Hepatocyte (in vitro differentiated cells): ENCODE data around the gene OR2W3. TPM values are rescaled to one million over a fixed set of nuclear protein-coding genes. Genes with fewer than 3 reads are reported as not detected.

Experiments used
- DNase-seq: peaks from one replicate; pipeline ENCODE4 v3.0.0-alpha.2; 2016; ENCODE audit warnings: low spot score
- H2AFZ ChIP-seq: fragments of 200-600 bp; sonication (generic); 2 replicates; pipeline ENCODE4 v1.6.0; 2016; ENCODE audit warnings: antibody characterized with exemption, mild to moderate bottlenecking
- H3K27ac ChIP-seq: fragments of 200-600 bp; sonication (generic); 2 replicates; pipeline ENCODE4 v1.5.1; 2016; ENCODE audit warnings: mild to moderate bottlenecking
- H3K27me3 ChIP-seq: fragments of 200-600 bp; sonication (generic); 2 replicates; pipeline ENCODE4 v1.6.1; 2016
- H3K36me3 ChIP-seq: fragments of 200-600 bp; sonication (generic); replicated peaks from 2 replicates; pipeline ENCODE4 v1.5.1; 2016; ENCODE audit warnings: low read depth; ENCODE audit not compliant: insufficient read depth
- H3K4me1 ChIP-seq: fragments of 200-600 bp; sonication (generic); 2 replicates; pipeline ENCODE4 v1.5.1; 2016; ENCODE audit warnings: mild to moderate bottlenecking, moderate library complexity; ENCODE audit not compliant: insufficient read depth
- H3K4me2 ChIP-seq: fragments of 200-600 bp; sonication (generic); 2 replicates; pipeline ENCODE4 v1.6.0; 2016
- H3K4me3 ChIP-seq: fragments of 200-600 bp; sonication (generic); 2 replicates; pipeline ENCODE4 v1.5.1; 2016; ENCODE audit warnings: mild to moderate bottlenecking
- H3K79me2 ChIP-seq: fragments of 200-600 bp; sonication (generic); 2 replicates; pipeline ENCODE4 v1.6.0; 2017; ENCODE audit warnings: mild to moderate bottlenecking
- H3K9me2 ChIP-seq: fragments of 200-600 bp; sonication (generic); replicated peaks from 2 replicates; pipeline ENCODE4 v1.6.0; 2017; ENCODE audit warnings: mild to moderate bottlenecking; ENCODE audit not compliant: insufficient read depth
- H3K9me3 ChIP-seq: fragments of 200-600 bp; sonication (generic); 2 replicates; pipeline ENCODE4 v1.5.1; 2016; ENCODE audit warnings: low read depth, mild to moderate bottlenecking
- H4K20me1 ChIP-seq: fragments of 200-600 bp; sonication (generic); 2 replicates; pipeline ENCODE4 v1.6.0; 2016; ENCODE audit warnings: mild to moderate bottlenecking; ENCODE audit not compliant: insufficient read depth, poor library complexity, severe bottlenecking
- CTCF ChIP-seq: fragments of 200-600 bp; sonication (generic); IDR thresholded peaks from 2 replicates; pipeline ENCODE4 v1.5.1; 2016; ENCODE audit warnings: antibody characterized with exemption, mild to moderate bottlenecking; ENCODE audit not compliant: poor library complexity
- EZH2 ChIP-seq: fragments of 200-600 bp; sonication (generic); IDR thresholded peaks from 2 replicates; pipeline ENCODE4 v1.6.1; 2016; ENCODE audit warnings: antibody characterized with exemption, mild to moderate bottlenecking, borderline replicate concordance
- EZH2phosphoT487 ChIP-seq: fragments of 200-600 bp; sonication (generic); IDR thresholded peaks from one replicate; pipeline ENCODE4 v1.6.1; 2018; ENCODE audit warnings: antibody characterized with exemption, mild to moderate bottlenecking, low read depth, moderate library complexity; ENCODE audit not compliant: unreplicated experiment, severe bottlenecking
- WGBS: methylation state at CpG from one replicate; pipeline ENCODE4 v1.1.6; 2016; ENCODE audit warnings: low lambda C conversion rate; ENCODE audit errors: missing lambda C conversion rate; 5-methylcytosine and 5-hydroxymethylcytosine counted together
- polyA plus RNA-seq: library from polyadenylated mRNA; unstranded; fragments of >200 nt; fragmentation: Nextera tagmentation; extraction: Ambion mirVana; gene quantifications from 2 replicates; pipeline ENCODE4 v1.2.1, GENCODE V29; 2016
- total RNA-seq: library from RNA; depleted of rRNA; stranded (reverse); fragments of >200 nt; gene quantifications from 2 replicates; pipeline ENCODE4 v1.2.3, GENCODE V29; 2014

Gene OR2W3
- total RNA-seq (not detected in 2 replicates), polyA plus RNA-seq (not detected in 2 replicates)

GRCh38 chr1:247895163-247895637, at the start of gene OR2W3:
Gene OR2W3, plus strand, starts transcription at chr1:247895587. Its CDS starts 0 bp downstream, at chr1:247895587.
- Histone ChIP-seq H3K4me3 (no peak within 1 kb of the TSS), H3K9me3 (no peaks in the 10 kb centered on the region), H3K4me2 (no peak within 1 kb of the TSS), H3K27me3 (no peaks in the 10 kb centered on the region), H2AFZ (no peak within 1 kb of the TSS), H3K79me2 (no peaks in the 10 kb centered on the region), H3K9me2 (no peaks in the 10 kb centered on the region), H3K36me3 (no peaks in the 10 kb centered on the region), H4K20me1 (no peaks in the 10 kb centered on the region), H3K27ac (no peak within 1 kb of the TSS), H3K4me1 (no peaks in the 10 kb centered on the region)
- TF ChIP-seq EZH2 (no peak), CTCF (no peak), EZH2phosphoT487 (no peak)
- WGBS, result 43% methylated on average over 2 of the region's 2 CpGs
- no peak for DNase-seq

- Histone ChIP-seq H3K4me3 (no peak overlapping the region), H3K4me2 (no peak overlapping the region), H2AFZ (no peak overlapping the region), H3K9me2 (no peaks in the 10 kb centered on the region), H3K27ac (no peak overlapping the region), H3K36me3 (no peaks in the 10 kb centered on the region), H3K79me2 (no peaks in the 10 kb centered on the region), H3K4me1 (no peaks in the 10 kb centered on the region), H4K20me1 (no peaks in the 10 kb centered on the region), H3K9me3 (no peaks in the 10 kb centered on the region), H3K27me3 (no peaks in the 10 kb centered on the region)
- WGBS, result 62% methylated on average over 5 of the region's 5 CpGs
- DNase-seq, result no peak
- TF ChIP-seq CTCF, result no peak
- no peak for TF ChIP-seq EZH2
- TF ChIP-seq EZH2phosphoT487, result no peak
Observed at GRCh38 chr1:247845693-247846017, 49.7 kb upstream of the OR2W3 start.

DNA sequence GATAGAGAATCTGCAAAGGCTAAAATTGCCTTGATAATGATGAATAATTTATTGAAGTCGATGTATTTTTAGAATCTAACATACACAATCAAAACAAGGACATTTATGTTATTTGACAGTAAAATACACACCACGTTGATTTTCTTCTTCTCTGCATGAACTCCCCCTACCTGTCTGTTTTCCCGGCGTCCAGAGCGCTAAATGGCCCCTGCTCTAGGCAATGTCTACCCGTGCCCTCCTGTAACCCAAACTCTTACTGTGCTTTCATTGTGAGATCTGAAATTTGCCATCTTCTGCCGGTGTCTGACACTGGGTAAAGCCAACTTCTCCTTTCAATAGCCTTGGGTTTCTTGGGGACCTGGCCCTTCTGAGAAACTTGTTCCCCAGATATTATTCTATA, 47.0 kb upstream of the OR2W3 start:
- Histone ChIP-seq H3K79me2 (no peaks in the 10 kb centered on the region), H4K20me1 (no peaks in the 10 kb centered on the region), H3K4me2 (no peak overlapping the region), H3K9me3 (no peaks in the 10 kb centered on the region), H2AFZ (no peak overlapping the region), H3K4me3 (no peak overlapping the region), H3K9me2 (no peaks in the 10 kb centered on the region), H3K27ac (no peak overlapping the region), H3K27me3 (no peaks in the 10 kb centered on the region), H3K36me3 (no peaks in the 10 kb centered on the region), H3K4me1 (no peaks in the 10 kb centered on the region)
- 78% methylated on average over 7 of the region's 7 CpGs for WGBS
- no peak for DNase-seq
- TF ChIP-seq EZH2phosphoT487 (no peak), CTCF (no peak), EZH2 (no peak)

DNA sequence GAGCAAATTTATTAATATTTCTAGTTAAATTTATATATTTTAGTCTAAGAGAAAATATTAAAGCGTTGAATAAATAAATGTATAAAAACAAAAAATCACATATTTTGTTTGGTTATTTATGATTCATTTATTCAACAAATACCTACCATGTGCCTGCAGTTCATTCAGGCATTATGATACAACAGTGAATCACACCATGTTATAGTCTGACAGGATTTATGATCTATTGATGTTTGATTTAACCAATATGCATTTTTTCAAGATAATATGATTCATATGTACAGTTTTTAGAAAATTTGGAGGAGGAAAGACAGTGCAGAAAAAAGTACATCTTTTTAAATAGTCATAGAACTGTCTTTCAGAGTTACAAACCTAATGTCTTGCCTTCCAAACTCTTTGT, 45.8 kb upstream of the OR2W3 start:
- H2AFZ ChIP-seq, result no peak overlapping the region
- no peaks in the 10 kb centered on the region for H3K27me3 ChIP-seq
- no peaks in the 10 kb centered on the region for H3K79me2 ChIP-seq
- no peaks in the 10 kb centered on the region for H3K9me2 ChIP-seq
- WGBS, result 63% methylated on average over 1 of the region's 1 CpG
- no peak overlapping the region for H3K4me2 ChIP-seq
- H3K27ac ChIP-seq, result no peak overlapping the region
- H4K20me1 ChIP-seq, result no peaks in the 10 kb centered on the region
- no peaks in the 10 kb centered on the region for H3K4me1 ChIP-seq
- no peaks in the 10 kb centered on the region for H3K36me3 ChIP-seq
- no peak for DNase-seq
- TF ChIP-seq EZH2phosphoT487 (no peak), EZH2 (no peak), CTCF (no peak)
- no peaks in the 10 kb centered on the region for H3K9me3 ChIP-seq
- no peak overlapping the region for H3K4me3 ChIP-seq
